ENCODE results near the gene KLF13.
A peak's percentile ranks its signal among the peaks of the same experiment; 100 is the strongest.

DNA sequence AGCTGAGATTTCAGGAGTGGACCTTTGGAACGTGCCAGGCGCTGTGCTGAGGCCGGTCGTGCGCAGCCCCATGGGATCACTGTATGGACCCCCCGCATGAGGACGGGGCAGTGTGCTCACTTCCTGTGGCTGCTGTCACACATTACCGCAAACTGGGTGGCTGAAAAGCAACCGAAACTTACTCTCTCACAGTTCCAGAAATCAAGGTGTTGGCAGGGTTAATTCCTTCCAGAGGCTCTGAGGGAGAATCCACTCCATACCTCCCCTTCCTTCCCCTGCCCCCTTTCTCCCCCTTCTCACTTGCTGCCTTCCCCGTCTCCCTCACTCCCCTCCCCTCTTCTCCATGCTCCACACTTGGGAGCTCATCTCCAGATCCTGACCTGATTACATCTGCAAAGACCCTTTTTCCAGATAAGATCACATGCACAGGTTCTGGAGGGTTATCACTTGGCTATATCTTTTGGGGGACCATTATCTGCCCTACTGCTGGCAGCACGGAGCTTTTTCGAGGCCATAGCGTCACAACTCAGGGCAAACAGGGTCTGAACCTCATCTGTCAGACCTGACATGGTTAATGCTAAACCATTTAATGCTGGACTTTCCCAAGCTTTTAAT is 41.2 kb downstream of the KLF13 start:
- no peak for TF ChIP-seq POLR2A (IDR thresholded peaks at IDR 0.05; ENCODE audit: extremely low read depth, insufficient read length)
- TF ChIP-seq CTCF (IDR thresholded peaks at IDR 0.05; ENCODE audit: low read depth, low read length): no peak
- TF ChIP-seq, protein P1, sequence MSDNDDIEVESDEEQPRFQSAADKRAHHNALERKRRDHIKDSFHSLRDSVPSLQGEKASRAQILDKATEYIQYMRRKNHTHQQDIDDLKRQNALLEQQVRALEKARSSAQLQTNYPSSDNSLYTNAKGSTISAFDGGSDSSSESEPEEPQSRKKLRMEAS (IDR thresholded peaks at IDR 0.05; ENCODE audit: low read depth, low read length): peak; percentile 70
- TF ChIP-seq MYC (IDR thresholded peaks at IDR 0.05; ENCODE audit: low read depth, low read length): peak; percentile 85
